Adrenal gland (tissue), 19 donors: ENCODE results near the gene LTN1. TPM values are rescaled to one million over a fixed set of nuclear protein-coding genes. Genes with fewer than 3 reads are reported as not detected.
A peak's percentile ranks its signal among the peaks of the same experiment; 100 is the strongest.

Experiments
- DNase-seq, 7 donors: peaks; one replicate each; pipeline ENCODE4 v3.0.0-alpha.2; 2019 to 2020
- H3K27ac ChIP-seq, 5 donors: fragments of 200-600 bp; sonication (generic) in 4 of 5; 1 replicate in 3 of 5; 2 replicates in 2 of 5; pipeline versions ENCODE4 v1.5.1 to v1.8.0; 2016 to 2020; ENCODE audit warnings: mild to moderate bottlenecking in 1 of 5
- H3K27me3 ChIP-seq: fragments of 200-600 bp; 2 replicates; pipeline ENCODE4 v1.8.0; 2021
- H3K36me3 ChIP-seq, 2 donors: fragments of 200-600 bp; replicated peaks in 1 of 2; 1 replicate in 1 of 2; 2 replicates in 1 of 2; pipeline versions ENCODE4 v1.5.1 to v1.8.0; 2018 to 2022
- H3K4me1 ChIP-seq, 2 donors: fragments of 200-600 bp; replicated peaks in 1 of 2; 1 replicate in 1 of 2; 2 replicates in 1 of 2; pipeline versions ENCODE4 v1.5.1 to v1.8.0; 2018 to 2021
- H3K4me3 ChIP-seq, 4 donors: fragments of 200-600 bp; sonication (generic) in 3 of 4; one replicate each; pipeline ENCODE4 v1.5.1; 2016 to 2018
- H3K9me3 ChIP-seq, 3 donors: fragments of 200-600 bp; sonication (generic) in 1 of 3; replicated peaks in 1 of 3; 1 replicate in 2 of 3; 2 replicates in 1 of 3; pipeline versions ENCODE4 v1.5.1 to v1.8.0; 2016 to 2021
- CTCF ChIP-seq, 6 experiments: fragments of 450-650 bp in 4 of 6; fragments of 200-600 bp in 2 of 6; sonication (generic) in 1 of 6; IDR thresholded peaks; 1 replicate in 5 of 6; 2 replicates in 1 of 6; pipeline versions ENCODE4 v1.5.1 to v1.8.0; 2016 to 2021; ENCODE audit warnings: antibody characterized with exemption in 6 of 6, mild to moderate bottlenecking in 2 of 6, moderate library complexity in 1 of 6
- POLR2A ChIP-seq, 2 donors: fragments of 450-650 bp; IDR thresholded peaks; one replicate each; pipeline ENCODE4 v1.6.1; 2017; ENCODE audit warnings: antibody characterized with exemption in 2 of 2, mild to moderate bottlenecking in 2 of 2, moderate library complexity in 1 of 2
- WGBS, 4 donors: extraction: QIAGEN DNeasy Blood & Tissue Kit in 2 of 4; methylation state at CpG; one replicate each; pipeline versions ENCODE4 v1.1.5 to v1.1.7; 2013 to 2017; 5-methylcytosine and 5-hydroxymethylcytosine counted together
- intact Hi-C, 2 donors: fragments of 100-400 bp; cut with DNase I; formaldehyde crosslinking; loops; one replicate each; pipeline versions ENCODE4 v1.14.1 to v1.15.0; 2022 to 2023
- long read RNA-seq, 10 donors: library from polyadenylated mRNA in 3 of 10; unstranded in 2 of 10; stranded (forward) in 1 of 10; transcript quantifications; one replicate each; pipeline ENCODE4 v2.0.0 and lab custom pipeline, GENCODE V29; 2021 to 2026
- polyA plus RNA-seq, 3 donors: library from polyadenylated mRNA; stranded (reverse); fragments of 200-250 nt in 2 of 3; fragments of 350-450 nt in 1 of 3; fragmentation: Illumina TruSeq in 1 of 3; extraction: RNeasy Lipid Tissue Mini Kit (QIAGEN cat#74804) in 1 of 3; gene quantifications; one replicate each; pipeline ENCODE4 v1.2.3, GENCODE V29; 2013 to 2014
- total RNA-seq, 9 donors: library from RNA; depleted of rRNA in 4 of 9; stranded (reverse); fragments of >200 nt in 4 of 9; fragments of 120-200 nt in 1 of 9; fragmentation: NEBNext Ultra II Directional in 1 of 9; extraction: Animal tissue kit (Norgen Biotek cat#: 25700) in 1 of 9; gene quantifications; one replicate each; pipeline versions ENCODE4 v1.1.0 to v1.2.4, GENCODE V29; 2013 to 2023
- donor health status: healthy with polysubstance abuse.
- donor health status: Bipolar disorder and iron deficiency.
- donor health status: DM: yes; HTN: yes; CAD: no.
- donor health status: DM: no; HTN: no; CAD: no.
- donor health status: DM: no; HTN: no; CAD: no.
- donor health status: DM: yes; HTN: yes; CAD: no.

LTN1 gene
- total RNA-seq = 10 to 100 TPM; 12.8 to 31.2 (median 24.6) TPM
- 10 to 100 TPM in 1 of 3 donors, 1 to 10 TPM in 2; 3.6 to 18.5 (median 4.6) TPM for polyA plus RNA-seq
- long read RNA-seq, donor 1 = 0 reads
- long read RNA-seq, donor 2 = 0 reads
- long read RNA-seq, donor 3, partial matches to known transcripts = 41 of 41 reads
- long read RNA-seq, donor 3, other reads (novel, unspliced or antisense) = 0 of 41 reads
- long read RNA-seq, donor 4, partial matches to known transcripts = 12 of 14 reads
- long read RNA-seq, donor 4, other reads (novel, unspliced or antisense) = 2 of 14 reads
- long read RNA-seq, donor 5, full-length matches to known transcripts = 2 of 8 reads
- long read RNA-seq, donor 5, partial matches to known transcripts = 5 of 8 reads
- long read RNA-seq, donor 5, other reads (novel, unspliced or antisense) = 1 of 8 reads
- long read RNA-seq, donor 6, partial matches to known transcripts = 10 of 12 reads
- long read RNA-seq, donor 6, other reads (novel, unspliced or antisense) = 2 of 12 reads
- long read RNA-seq, donor 7 = 0 reads
- long read RNA-seq, donor 8 = 0 reads
- long read RNA-seq, donor 9 = 0 reads
- long read RNA-seq, donor 10 = 0 reads

- peaks cover 5 to 16% of the 10 kb centered on the region in 2 donors for H3K4me1 ChIP-seq
- WGBS, 4 donors = 0 to 1% (median 1%) methylated on average over 17 to 43 of the region's 43 CpGs
- TF ChIP-seq CTCF (IDR thresholded peaks at IDR 0.05) (no peak), POLR2A (IDR thresholded peaks at IDR 0.05) (peak; percentile 9 to 73)
- peak within 1 kb of the TSS in 4 of 5 donors; percentile 71 to 95 (median 86) for H3K27ac ChIP-seq
- H3K9me3 ChIP-seq = no peaks in the 10 kb centered on the region
- intact Hi-C loops = no loop called here
- peak within 1 kb of the TSS; percentile 40 to 85 (median 79) for H3K4me3 ChIP-seq
- H3K36me3 ChIP-seq = no peaks in the 10 kb centered on the region
- H3K27me3 ChIP-seq = no peaks in the 10 kb centered on the region
- DNase-seq = peak; percentile 99 to 100 (median 99)
Measured at GRCh38 chr21:28992526-28993292, at the start of gene LTN1. Gene LTN1, minus strand, starts transcription at chr21:28992877. Its CDS starts 72 bp downstream, at chr21:28992805.

- no peak overlapping the region for H3K4me3 ChIP-seq
- no peak for TF ChIP-seq POLR2A (IDR thresholded peaks at IDR 0.05)
- TF ChIP-seq CTCF (IDR thresholded peaks at IDR 0.05) = no peak
- intact Hi-C loops = loop anchor here in 1 of 2 donors (5.0 kb wide), 1 partner anchor 33 kb away; no protein-coding TSS in a partner anchor
- no peak overlapping the region for H3K27ac ChIP-seq
- H3K36me3 ChIP-seq = peaks cover 0 to 89% of the 10 kb centered on the region in 2 donors
- H3K27me3 ChIP-seq = no peaks in the 10 kb centered on the region
- WGBS, 4 donors = 59 to 96% (median 89%) methylated on average over 1 of the region's 1 CpG
- DNase-seq = no peak
- no peaks in the 10 kb centered on the region for H3K9me3 ChIP-seq
- no peaks in the 10 kb centered on the region for H3K4me1 ChIP-seq
Measured at GRCh38 chr21:29034678-29035077, 42.0 kb upstream of the LTN1 start.

- no peak for DNase-seq
- H3K4me3 ChIP-seq = no peak overlapping the region
- no peaks in the 10 kb centered on the region for H3K27me3 ChIP-seq
- TF ChIP-seq POLR2A (IDR thresholded peaks at IDR 0.05) (no peak), CTCF (IDR thresholded peaks at IDR 0.05) (no peak)
- WGBS, 4 donors = 63 to 85% (median 79%) methylated on average over 3 of the region's 3 CpGs
- H3K36me3 ChIP-seq = peaks cover 0 to 85% of the 10 kb centered on the region in 2 donors
- H3K27ac ChIP-seq = no peak overlapping the region
- intact Hi-C loops = loop anchor here in 1 of 2 donors (5.0 kb wide), 1 partner anchor 33 kb away; no protein-coding TSS in a partner anchor
- no peaks in the 10 kb centered on the region for H3K4me1 ChIP-seq
- no peaks in the 10 kb centered on the region for H3K9me3 ChIP-seq
Measured at GRCh38 chr21:29033871-29034270, 41.2 kb upstream of the LTN1 start.

- Histone ChIP-seq H3K27ac (no peak overlapping the region), H3K9me3 (no peaks in the 10 kb centered on the region), H3K27me3 (no peaks in the 10 kb centered on the region), H3K36me3 (peaks cover 0 to 79% of the 10 kb centered on the region in 2 donors), H3K4me3 (no peak overlapping the region), H3K4me1 (no peaks in the 10 kb centered on the region)
- intact Hi-C loops = loop anchor here in 1 of 2 donors (5.0 kb wide), 1 partner anchor 34 kb away; no protein-coding TSS in a partner anchor
- WGBS, 4 donors = 68 to 91% (median 71%) methylated on average over 4 of the region's 4 CpGs
- DNase-seq = no peak
- TF ChIP-seq POLR2A (IDR thresholded peaks at IDR 0.05) (no peak), CTCF (IDR thresholded peaks at IDR 0.05) (no peak)
Measured at GRCh38 chr21:29033301-29033700, 40.6 kb upstream of the LTN1 start.
